HepG2 (cell line): ENCODE results near the gene PSPH. TPM values are rescaled to one million over a fixed set of nuclear protein-coding genes. Genes with fewer than 3 reads are reported as not detected.

ENCODE experiments used
- ARNTL ChIP-seq: sonication (generic); formaldehyde crosslinking; IDR thresholded peaks from 2 replicates; pipeline ENCODE4 v1.4.0; 2020; ENCODE audit warnings: mild to moderate bottlenecking, missing genetic modification reagents
- BRD4 ChIP-seq: sonication (generic); formaldehyde crosslinking; IDR thresholded peaks from 2 replicates; pipeline ENCODE4 v1.4.0; 2020; ENCODE audit warnings: missing genetic modification reagents
- DNMT3B ChIP-seq: conservative IDR thresholded peaks from 2 replicates; pipeline ENCODE4 v1.6.1; 2016; ENCODE audit warnings: missing biosample characterization, control low read depth
- ELF1 ChIP-seq: sonication (generic); formaldehyde crosslinking; IDR thresholded peaks from 2 replicates; pipeline ENCODE4 v1.4.0; 2020; ENCODE audit warnings: missing genetic modification reagents
- FOXM1 ChIP-seq: sonication (generic); formaldehyde crosslinking; IDR thresholded peaks from 2 replicates; pipeline ENCODE4 v1.5.0; 2020; ENCODE audit warnings: missing genetic modification reagents
- MYNN ChIP-seq: sonication (generic); formaldehyde crosslinking; IDR thresholded peaks from 2 replicates; pipeline ENCODE4 v1.4.0; 2020; ENCODE audit warnings: mild to moderate bottlenecking, low read depth, missing genetic modification reagents
- PRMT3 ChIP-seq: sonication (generic); formaldehyde crosslinking; IDR thresholded peaks from 2 replicates; pipeline ENCODE4 v1.8.1; 2022; ENCODE audit warnings: low read depth, mild to moderate bottlenecking, moderate library complexity, missing genetic modification reagents, borderline replicate concordance
- TOE1 ChIP-seq: sonication (generic); formaldehyde crosslinking; IDR thresholded peaks from 2 replicates; pipeline ENCODE4 v1.4.0; 2020; ENCODE audit warnings: mild to moderate bottlenecking, missing genetic modification reagents
- TP53 ChIP-seq: sonication (generic); formaldehyde crosslinking; conservative IDR thresholded peaks from 2 replicates; pipeline ENCODE4 v1.4.0; 2020; ENCODE audit warnings: missing genetic modification reagents
- TRIM24 ChIP-seq: sonication (generic); formaldehyde crosslinking; IDR thresholded peaks from 2 replicates; pipeline ENCODE4 v1.8.0; 2022; ENCODE audit warnings: mild to moderate bottlenecking, missing genetic modification reagents
- ZBTB1 ChIP-seq: sonication (generic); formaldehyde crosslinking; IDR thresholded peaks from 2 replicates; pipeline ENCODE4 v1.4.0; 2020; ENCODE audit warnings: missing genetic modification reagents, borderline replicate concordance
- ZBTB20 ChIP-seq: sonication (generic); formaldehyde crosslinking; IDR thresholded peaks from 2 replicates; pipeline ENCODE4 v1.8.1; 2023; ENCODE audit warnings: missing genetic modification reagents, low read depth, mild to moderate bottlenecking, borderline replicate concordance
- ZC3H13 ChIP-seq: sonication (generic); formaldehyde crosslinking; IDR thresholded peaks from 2 replicates; pipeline ENCODE4 v1.8.1; 2023; ENCODE audit warnings: mild to moderate bottlenecking, missing genetic modification reagents, moderate library complexity
- ZC3H4 ChIP-seq: sonication (generic); formaldehyde crosslinking; IDR thresholded peaks from 2 replicates; pipeline ENCODE4 v1.4.0; 2020; ENCODE audit warnings: missing genetic modification reagents, borderline replicate concordance
- ZNF121 ChIP-seq: sonication (generic); formaldehyde crosslinking; IDR thresholded peaks from 2 replicates; pipeline ENCODE4 v1.5.0; 2020; ENCODE audit warnings: mild to moderate bottlenecking, missing genetic modification reagents
- ZNF256 ChIP-seq: sonication (generic); formaldehyde crosslinking; conservative IDR thresholded peaks from 2 replicates; pipeline ENCODE4 v1.4.0; 2020; ENCODE audit warnings: missing genetic modification reagents
- ZNF747 ChIP-seq: sonication (generic); formaldehyde crosslinking; IDR thresholded peaks from 2 replicates; pipeline ENCODE4 v1.8.1; 2023; ENCODE audit warnings: missing genetic modification reagents, mild to moderate bottlenecking, borderline replicate concordance
- polyA plus RNA-seq, 8 experiments: library from polyadenylated mRNA; depleted of rRNA in 3 of 8; stranded (reverse) in 7 of 8; unstranded in 1 of 8; fragments of >200 nt; fragmentation: Illumina TruSeq in 4 of 8; extraction: Trizol in 4 of 8; gene quantifications; 2 replicates each; pipeline versions ENCODE4 v1.2.1 to v1.2.3, GENCODE V29; 2011 to 2016; ENCODE audit warnings: low read depth in 4 of 8, missing spikeins in 1 of 8, mixed read lengths in 1 of 8; ENCODE audit not compliant: insufficient read depth in 1 of 8
- total RNA-seq, 5 experiments: library from RNA; depleted of rRNA; stranded (reverse); fragments of >200 nt; fragmentation: Illumina TruSeq; extraction: Trizol; gene quantifications; 2 replicates each; pipeline ENCODE4 v1.2.3, GENCODE V29; 2016; ENCODE audit warnings: low read depth in 1 of 5
- TF ChIP-seq, protein P1 (sequence below): sonication (generic); formaldehyde crosslinking; IDR thresholded peaks from 2 replicates; pipeline ENCODE4 v1.4.0; 2020; ENCODE audit warnings: missing genetic modification reagents
- TF ChIP-seq, protein P2 (sequence below): sonication (generic); formaldehyde crosslinking; IDR thresholded peaks from 2 replicates; pipeline ENCODE4 v1.8.0; 2022; ENCODE audit warnings: missing genetic modification reagents, mild to moderate bottlenecking, borderline replicate concordance
- TF ChIP-seq, protein P3 (sequence below): sonication (generic); formaldehyde crosslinking; IDR thresholded peaks from 2 replicates; pipeline ENCODE4 v1.5.1; 2020; ENCODE audit warnings: missing genetic modification reagents, mild to moderate bottlenecking, borderline replicate concordance
- TF ChIP-seq, protein P4 (sequence below): sonication (generic); formaldehyde crosslinking; IDR thresholded peaks from 2 replicates; pipeline ENCODE4 v1.4.0; 2020; ENCODE audit warnings: mild to moderate bottlenecking, missing genetic modification reagents

Gene PSPH
- total and polyA plus RNA-seq, 2 of the 13 experiments (the other 11 are each of a cell fraction or from before 2014, with no cell fraction given): 85.5 to 124 TPM

DNA sequence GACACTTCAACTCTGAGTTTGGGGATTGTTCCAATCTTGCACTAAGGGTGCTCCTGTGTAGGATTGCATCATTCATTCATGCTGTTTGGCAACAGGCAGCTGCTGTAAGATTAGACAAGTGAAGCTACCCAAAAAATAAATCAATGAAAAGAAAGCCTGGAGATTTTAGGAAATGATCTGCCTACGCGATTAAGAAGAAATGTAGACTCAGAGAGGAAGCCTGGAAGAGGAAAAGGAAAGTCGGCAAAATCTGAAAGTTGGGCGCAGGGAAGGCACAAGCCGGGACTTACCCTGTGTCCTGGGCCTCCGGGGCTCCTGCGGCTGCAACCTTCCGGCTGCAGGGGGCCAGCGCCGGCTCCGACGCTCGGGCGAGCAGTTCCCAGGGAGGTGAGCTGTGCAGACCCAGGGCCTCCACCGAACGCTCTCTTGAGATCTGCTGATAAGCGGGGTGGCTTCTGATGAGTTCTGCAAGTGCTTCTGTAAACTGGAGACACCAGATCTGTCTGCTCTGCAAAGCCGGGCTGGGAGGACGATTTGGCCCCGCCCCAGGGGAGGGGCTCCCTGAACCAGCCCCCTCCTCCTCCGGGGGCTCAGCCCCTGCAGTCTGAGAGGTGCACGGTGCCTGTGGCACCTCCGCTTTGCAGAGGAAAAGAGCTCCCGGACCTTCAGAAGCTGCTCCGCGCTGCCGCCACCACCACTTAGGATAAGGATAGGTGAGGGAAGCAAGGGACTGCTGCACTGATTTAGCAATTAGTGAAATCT is 17.4 kb downstream of the PSPH start (continued):
- TF ChIP-seq, protein P1, sequence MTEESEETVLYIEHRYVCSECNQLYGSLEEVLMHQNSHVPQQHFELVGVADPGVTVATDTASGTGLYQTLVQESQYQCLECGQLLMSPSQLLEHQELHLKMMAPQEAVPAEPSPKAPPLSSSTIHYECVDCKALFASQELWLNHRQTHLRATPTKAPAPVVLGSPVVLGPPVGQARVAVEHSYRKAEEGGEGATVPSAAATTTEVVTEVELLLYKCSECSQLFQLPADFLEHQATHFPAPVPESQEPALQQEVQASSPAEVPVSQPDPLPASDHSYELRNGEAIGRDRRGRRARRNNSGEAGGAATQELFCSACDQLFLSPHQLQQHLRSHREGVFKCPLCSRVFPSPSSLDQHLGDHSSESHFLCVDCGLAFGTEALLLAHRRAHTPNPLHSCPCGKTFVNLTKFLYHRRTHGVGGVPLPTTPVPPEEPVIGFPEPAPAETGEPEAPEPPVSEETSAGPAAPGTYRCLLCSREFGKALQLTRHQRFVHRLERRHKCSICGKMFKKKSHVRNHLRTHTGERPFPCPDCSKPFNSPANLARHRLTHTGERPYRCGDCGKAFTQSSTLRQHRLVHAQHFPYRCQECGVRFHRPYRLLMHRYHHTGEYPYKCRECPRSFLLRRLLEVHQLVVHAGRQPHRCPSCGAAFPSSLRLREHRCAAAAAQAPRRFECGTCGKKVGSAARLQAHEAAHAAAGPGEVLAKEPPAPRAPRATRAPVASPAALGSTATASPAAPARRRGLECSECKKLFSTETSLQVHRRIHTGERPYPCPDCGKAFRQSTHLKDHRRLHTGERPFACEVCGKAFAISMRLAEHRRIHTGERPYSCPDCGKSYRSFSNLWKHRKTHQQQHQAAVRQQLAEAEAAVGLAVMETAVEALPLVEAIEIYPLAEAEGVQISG (CRISPR knock-in tag): peak; percentile 41; the same call in 1 of the 2 replicates
- TF ChIP-seq PRMT3 (CRISPR knock-in tag) (no peak), ZBTB20 (CRISPR knock-in tag) (no peak), ZC3H13 (CRISPR knock-in tag) (peak; percentile 50; the same call in 1 of the 2 replicates), DNMT3B (CRISPR knock-in tag) (no peak), ZC3H4 (no peak), TP53 (CRISPR knock-in tag) (no peak), TOE1 (0 out of 2 replicates have a peak, but pooled peaks have one; percentile 18), ELF1 (CRISPR knock-in tag) (peak; percentile 6; the same call in 1 of the 2 replicates), BRD4 (CRISPR knock-in tag) (peak; percentile 65; the same call in 1 of the 2 replicates), MYNN (CRISPR knock-in tag) (no peak), TRIM24 (CRISPR knock-in tag) (no peak), ZNF121 (CRISPR knock-in tag) (no peak; the same call in 1 of the 2 replicates), ZNF256 (CRISPR knock-in tag) (no peak), ZNF747 (CRISPR knock-in tag) (no peak), ZBTB1 (no peak), FOXM1 (CRISPR knock-in tag) (no peak), ARNTL (0 out of 2 replicates have a peak, but pooled peaks have one; percentile 37)
- TF ChIP-seq, protein P2, sequence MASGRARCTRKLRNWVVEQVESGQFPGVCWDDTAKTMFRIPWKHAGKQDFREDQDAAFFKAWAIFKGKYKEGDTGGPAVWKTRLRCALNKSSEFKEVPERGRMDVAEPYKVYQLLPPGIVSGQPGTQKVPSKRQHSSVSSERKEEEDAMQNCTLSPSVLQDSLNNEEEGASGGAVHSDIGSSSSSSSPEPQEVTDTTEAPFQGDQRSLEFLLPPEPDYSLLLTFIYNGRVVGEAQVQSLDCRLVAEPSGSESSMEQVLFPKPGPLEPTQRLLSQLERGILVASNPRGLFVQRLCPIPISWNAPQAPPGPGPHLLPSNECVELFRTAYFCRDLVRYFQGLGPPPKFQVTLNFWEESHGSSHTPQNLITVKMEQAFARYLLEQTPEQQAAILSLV: no peak
- TF ChIP-seq, protein P3, sequence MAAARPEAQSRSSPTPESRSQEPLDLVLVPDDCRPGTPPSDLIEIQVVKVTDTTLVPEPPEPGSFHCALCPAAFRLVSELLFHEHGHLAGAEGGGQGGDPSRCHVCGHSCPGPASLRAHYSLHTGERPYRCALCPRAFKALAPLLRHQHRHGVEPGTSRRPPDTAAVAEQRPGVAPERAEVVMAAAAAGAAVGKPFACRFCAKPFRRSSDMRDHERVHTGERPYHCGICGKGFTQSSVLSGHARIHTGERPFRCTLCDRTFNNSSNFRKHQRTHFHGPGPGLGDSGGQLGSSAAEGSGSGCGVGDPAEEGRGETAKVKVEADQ (CRISPR knock-in tag): no peak
- TF ChIP-seq, protein P4, sequence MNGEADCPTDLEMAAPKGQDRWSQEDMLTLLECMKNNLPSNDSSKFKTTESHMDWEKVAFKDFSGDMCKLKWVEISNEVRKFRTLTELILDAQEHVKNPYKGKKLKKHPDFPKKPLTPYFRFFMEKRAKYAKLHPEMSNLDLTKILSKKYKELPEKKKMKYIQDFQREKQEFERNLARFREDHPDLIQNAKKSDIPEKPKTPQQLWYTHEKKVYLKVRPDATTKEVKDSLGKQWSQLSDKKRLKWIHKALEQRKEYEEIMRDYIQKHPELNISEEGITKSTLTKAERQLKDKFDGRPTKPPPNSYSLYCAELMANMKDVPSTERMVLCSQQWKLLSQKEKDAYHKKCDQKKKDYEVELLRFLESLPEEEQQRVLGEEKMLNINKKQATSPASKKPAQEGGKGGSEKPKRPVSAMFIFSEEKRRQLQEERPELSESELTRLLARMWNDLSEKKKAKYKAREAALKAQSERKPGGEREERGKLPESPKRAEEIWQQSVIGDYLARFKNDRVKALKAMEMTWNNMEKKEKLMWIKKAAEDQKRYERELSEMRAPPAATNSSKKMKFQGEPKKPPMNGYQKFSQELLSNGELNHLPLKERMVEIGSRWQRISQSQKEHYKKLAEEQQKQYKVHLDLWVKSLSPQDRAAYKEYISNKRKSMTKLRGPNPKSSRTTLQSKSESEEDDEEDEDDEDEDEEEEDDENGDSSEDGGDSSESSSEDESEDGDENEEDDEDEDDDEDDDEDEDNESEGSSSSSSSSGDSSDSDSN (CRISPR knock-in tag): peak; percentile 90
